Umbilical cord (tissue), 2 donors: ENCODE measurements around the gene FRAT1. TPM values are rescaled to one million over a fixed set of nuclear protein-coding genes. Genes with fewer than 3 reads are reported as not detected.
"Not testable (repeated sequence)": the region's sequence is repeated elsewhere in the genome, so short reads cannot be mapped to it uniquely, and the experiment has no call there.

Source experiments
- DNase-seq: peaks from one replicate; pipeline ENCODE4 v3.0.0-alpha.2; 2015; ENCODE audit warnings: low spot score
- total RNA-seq: library from RNA; depleted of rRNA; stranded (reverse); fragments of >200 nt; gene quantifications from one replicate; pipeline ENCODE4 v1.2.3, GENCODE V29; 2014; ENCODE audit warnings: low replicate concordance; ENCODE audit not compliant: insufficient read depth

The FRAT1 gene
- total RNA-seq = 4.1 TPM

DNA sequence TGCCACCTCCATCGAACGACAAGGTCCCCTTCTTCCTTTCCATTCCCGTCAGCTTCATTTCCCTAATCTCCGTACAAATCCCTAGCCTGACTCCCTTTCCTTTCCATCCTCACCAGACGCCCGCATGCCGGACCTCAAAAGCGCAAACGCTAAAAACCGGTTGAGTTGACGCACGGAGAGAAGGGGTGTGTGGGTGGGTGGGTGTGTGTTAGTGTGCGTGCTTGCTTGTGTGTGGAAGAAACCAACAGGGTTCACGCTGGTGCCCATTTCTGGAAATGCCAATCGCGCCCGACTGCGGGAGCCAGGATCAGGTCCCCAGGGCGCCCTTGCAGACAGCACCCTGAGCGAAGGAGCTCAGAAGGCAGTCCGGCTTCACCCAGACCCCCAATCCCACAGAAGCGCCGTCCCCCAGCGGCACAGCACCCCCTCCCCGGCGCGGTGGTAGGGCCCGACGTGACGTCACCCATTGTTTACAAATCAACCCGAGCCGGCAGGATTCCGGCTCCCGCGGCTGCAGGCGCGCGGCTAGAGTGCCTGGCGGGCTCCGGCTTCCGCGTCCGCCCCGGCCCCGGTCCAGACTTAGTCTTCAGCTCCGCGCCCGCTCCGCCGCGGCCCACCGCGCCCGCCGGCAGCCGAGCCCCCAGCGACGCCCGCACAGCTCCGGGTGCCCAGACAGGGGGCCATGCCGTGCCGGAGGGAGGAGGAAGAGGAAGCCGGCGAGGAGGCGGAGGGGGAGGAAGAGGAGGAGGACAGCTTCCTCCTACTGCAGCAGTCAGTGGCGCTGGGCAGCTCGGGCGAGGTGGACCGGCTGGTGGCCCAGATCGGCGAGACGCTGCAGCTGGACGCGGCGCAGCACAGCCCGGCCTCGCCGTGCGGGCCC is at the start of gene FRAT1:
TSS of gene FRAT1 (plus strand) at position 500 of the 880 bp plus-strand sequence. CDS start at position 683, 183 bp downstream.
- DNase-seq = peak; percentile 88

DNA sequence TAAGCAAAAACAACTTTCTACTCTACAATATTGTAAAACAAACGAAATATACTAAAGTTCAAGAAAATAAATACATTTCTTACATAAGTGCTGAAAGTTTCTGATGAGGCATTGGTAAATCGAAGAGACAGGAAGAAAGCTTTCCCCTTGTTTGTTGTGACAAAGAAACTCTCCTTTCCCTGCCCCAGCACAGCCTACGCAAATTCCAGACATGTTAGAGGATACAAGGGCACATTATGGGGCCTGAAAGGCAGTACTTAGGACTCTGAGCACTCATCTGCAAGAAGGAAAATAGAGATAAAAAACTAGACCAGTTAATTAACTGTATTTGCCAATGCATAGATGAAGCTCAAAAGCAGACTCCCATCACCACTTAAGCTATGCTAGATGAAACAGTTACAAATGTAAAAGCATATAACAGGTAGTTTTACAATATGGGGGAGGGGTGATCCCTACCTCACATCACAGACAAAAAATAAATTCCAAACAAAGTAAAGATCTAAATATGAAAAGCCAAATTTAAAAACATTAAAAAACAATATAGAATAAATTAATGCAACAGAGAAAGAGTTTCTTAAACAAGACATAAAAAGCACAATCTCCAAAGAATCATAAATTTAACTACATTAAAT is 48.4 kb upstream of the FRAT1 start:
- DNase-seq = no peak

- DNase-seq = no peak
Observed at GRCh38 chr10:97273700-97274099, 45.4 kb upstream of the FRAT1 start.

DNA sequence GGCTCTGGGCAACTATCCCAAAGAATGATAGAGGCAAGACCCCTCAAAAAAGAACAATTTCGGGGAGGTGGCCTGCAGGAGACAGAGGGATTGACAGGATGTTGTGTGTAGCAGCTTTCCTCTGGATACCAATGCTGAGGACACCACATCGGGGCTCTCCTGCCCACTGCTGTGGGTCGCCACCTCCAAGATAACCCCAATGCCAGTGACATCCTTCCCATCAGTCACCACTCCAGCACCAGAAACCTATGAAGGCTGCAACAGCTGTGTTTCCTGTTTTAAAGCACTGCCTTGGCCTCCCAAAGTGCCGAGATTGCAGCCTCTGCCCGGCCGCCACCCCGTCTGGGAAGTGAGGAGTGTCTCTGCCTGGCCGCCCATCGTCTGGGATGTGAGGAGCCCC is 44.2 kb upstream of the FRAT1 start:
- no peak for DNase-seq

DNA sequence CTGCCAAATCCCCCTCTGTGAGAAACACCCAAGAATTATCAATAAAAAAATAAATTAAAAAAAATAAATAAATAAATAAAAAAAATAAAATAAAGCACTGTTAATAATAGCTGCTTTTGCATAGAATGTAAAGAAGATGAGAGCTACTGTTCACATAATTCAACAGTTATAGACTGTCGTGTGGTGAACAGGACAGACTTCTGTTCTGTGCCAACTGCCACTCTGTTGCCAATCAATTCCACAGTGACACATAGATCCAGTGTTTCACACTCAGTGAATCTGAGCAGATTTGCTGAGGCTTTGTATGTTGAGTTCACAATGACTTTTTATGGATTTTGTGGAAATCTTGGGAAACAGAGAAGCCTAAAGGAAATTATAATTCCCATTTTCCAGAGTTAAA is 41.5 kb upstream of the FRAT1 start:
- DNase-seq = no peak

GRCh38 chr10:97278491-97278989 is 40.5 kb upstream of the FRAT1 start:
- peak; percentile 82 for DNase-seq

- no peak for DNase-seq
Observed at GRCh38 chr10:97279121-97279815, 39.8 kb upstream of the FRAT1 start.

DNA sequence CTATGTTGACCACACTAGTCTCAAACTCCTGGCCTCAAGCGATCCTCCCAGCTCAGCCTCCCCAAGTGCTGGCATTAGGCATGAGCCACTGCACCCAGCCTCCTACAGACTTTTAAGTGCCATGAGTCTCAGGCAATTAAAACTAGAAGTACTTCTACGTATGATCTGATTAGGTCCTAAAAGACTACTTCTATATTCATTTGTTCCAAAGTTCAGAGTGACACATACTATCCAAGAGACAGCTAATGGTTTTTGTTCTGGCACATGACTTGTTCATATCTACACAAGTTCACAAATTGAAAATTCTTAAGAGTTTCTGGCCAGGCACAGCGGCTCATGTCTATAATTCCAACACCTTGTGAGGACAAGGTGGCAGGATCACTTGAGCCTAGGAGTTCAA is 38.3 kb upstream of the FRAT1 start:
- no peak for DNase-seq

DNA sequence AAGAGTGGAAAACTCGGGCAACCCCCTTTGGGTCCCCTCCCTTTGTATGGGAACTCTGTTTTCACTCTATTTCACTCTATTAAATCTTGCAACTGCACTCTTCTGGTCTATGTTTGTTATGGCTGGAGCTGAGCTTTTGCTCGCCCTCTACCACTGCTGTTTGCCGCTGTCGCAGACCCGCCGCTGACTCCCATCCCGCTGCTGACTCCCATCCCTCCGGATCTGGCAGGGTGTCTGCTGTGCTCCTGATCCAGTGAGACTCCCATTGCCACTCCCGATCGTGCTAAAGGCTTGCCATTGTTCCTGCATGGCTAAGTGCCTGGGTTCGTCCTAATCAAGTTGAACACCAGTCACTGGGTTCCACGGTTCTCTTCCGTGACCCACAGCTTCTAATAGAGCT is 29.0 kb upstream of the FRAT1 start:
- DNase-seq = not testable (repeated sequence)

DNA sequence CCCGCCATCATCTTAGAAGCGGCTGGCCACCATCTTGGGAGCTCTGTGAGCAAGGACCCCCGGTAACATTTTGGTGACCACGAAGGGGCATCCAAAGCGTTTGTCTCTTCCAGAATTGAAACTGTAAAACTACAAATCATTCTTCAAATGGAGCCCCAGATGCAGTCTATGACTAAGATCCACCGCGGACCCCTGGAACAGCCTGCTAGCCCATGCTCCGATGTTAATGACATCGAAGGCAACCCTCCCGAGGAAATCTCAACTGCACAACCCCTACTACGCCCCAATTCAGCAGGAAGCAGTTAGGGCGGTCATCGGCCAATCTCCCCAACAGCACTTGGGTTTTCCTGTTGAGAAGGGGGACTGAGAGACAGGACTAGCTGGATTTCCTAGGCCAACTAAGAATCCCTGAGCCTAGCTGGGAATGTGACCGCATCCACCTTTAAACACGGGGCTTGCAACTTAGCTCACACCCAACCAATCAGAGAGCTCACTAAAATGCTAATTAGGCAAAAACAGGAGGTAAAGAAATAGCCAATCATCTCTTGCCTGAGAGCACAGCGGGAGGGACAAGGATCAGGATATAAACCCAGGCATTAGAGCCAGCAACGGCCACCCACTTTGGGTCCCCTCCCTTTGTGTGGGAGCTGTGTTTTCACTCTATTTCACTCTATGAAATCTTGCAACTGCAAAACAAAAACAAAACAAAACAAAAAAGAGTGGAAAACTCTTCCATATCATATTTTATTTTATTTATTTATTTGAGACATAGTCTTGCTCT is 28.3 kb upstream of the FRAT1 start:
- DNase-seq = not testable (repeated sequence)

GRCh38 chr10:97291357-97292096 is 27.5 kb upstream of the FRAT1 start:
- no peak for DNase-seq

DNA sequence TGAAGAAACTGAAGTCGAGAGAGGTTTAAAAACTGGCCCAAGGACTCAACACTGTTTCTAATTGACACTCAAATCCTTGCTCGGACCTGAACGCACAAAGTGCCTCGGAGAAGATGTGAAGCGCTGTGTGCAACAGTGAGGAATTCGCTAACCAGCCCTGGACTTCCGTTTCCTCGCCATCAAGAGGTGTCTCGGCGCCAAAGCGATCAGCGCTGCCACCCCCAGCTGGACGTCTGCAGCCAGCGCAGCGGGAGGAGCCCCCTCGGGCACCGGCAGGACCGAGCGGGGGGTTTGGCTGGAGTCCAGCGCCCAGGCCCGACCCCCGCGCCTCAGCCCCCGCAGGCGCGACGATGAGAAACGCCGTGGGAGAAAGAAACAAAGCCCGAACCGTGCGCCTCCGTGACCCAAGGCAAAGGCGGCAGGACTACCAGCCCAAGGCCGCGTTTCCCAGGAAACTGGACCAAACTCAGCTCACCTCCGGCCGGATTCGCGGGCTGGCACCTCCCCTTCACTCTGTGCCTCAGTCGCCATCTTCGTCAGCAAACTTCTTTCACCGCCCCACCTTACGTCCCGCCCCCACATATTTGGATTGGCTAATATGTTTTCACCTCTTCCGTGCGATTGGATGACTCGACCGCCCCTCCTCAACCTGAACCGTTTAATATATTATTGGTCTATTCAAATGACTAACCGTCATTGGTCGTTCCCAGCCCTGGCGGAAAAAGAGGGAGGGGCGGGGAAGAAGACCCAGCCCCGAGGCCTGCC is 26.8 kb upstream of the FRAT1 start, which contains the start of gene ARHGAP19:
TSS of gene ARHGAP19 (minus strand) at position 541 of the 765 bp plus-strand sequence. CDS start at position 531, 10 bp downstream.
- DNase-seq = peak; percentile 99

- DNase-seq = no peak
Observed at GRCh38 chr10:97292862-97293198, 26.2 kb upstream of the FRAT1 start.

GRCh38 chr10:97297556-97298222 is 21.4 kb upstream of the FRAT1 start:
- peak; percentile 38 for DNase-seq

DNA sequence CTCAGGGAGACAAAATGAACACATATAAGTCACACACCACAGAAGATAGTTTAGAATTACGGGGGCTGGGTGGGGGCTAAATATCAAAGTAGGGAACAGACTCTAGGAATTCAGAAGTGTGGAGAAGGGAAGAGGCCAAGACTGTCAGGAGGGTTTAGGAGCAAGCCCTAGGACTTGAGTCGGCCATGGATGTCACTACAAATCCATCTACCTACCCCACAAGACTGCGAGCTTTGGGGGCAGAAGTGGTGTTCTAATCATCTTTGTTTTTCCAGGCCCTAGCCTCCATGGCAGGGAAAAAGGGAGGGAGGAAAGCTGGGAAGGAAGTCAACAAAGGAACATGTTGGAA is 20.9 kb upstream of the FRAT1 start:
- DNase-seq = no peak

GRCh38 chr10:97300980-97301379 is 18.1 kb upstream of the FRAT1 start:
- DNase-seq = no peak

GRCh38 chr10:97302088-97302791 is 16.8 kb upstream of the FRAT1 start:
- no peak for DNase-seq

DNA sequence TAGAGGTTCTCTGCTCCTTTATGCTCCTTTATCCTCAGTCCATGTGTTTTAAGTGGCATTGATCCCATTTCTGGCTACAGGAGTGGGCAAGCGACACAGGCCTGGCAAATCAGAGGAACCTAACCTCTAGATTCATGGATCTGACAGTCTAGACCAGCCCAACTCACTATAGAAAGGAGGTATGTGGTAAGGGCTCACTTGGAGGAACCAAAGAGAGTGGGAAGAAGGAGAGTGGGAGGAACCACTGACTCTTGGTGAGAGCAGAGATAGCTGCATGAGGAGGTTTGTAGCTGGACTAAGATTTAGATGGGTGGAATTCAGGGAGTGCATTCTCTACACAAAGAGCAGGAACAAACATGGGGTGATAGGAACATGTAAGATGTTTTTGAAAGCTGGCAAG is 11.6 kb upstream of the FRAT1 start:
- no peak for DNase-seq
